HG03457 (cell line): ENCODE measurements around the gene CELF5.

Experiments
- ATAC-seq: cut with Tn5 transposase; IDR thresholded peaks from one replicate; pipeline ENCODE4 v1.9.1; 2021; ENCODE audit warnings: moderate number of reproducible peaks; ENCODE audit not compliant: unreplicated experiment

The CELF5 gene

GRCh38 chr19:3269916-3270671 is 45.6 kb downstream of the CELF5 start:
- no peak for ATAC-seq

DNA sequence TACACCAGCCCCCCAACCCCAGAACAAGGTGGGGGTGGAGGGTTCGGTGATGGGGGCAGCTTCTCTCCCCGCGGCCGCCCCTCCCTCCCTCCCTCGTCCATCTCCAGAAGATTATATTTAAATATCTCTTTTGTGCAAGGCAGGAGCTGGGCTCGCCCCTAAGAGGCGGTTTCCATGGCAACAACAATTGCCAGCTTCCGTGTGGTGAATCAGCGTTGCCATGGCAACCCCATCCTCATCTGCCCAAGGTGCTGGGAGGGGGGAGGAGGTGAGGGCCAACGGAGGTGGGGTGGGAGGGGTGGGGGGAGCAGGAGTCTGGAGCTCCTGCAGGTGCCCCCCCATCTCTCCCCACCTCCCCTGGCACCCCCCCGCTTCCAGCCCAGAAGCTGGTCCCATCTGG is 46.4 kb downstream of the CELF5 start:
- no peak for ATAC-seq

GRCh38 chr19:3272401-3272931 is 48.0 kb downstream of the CELF5 start:
- no peak for ATAC-seq

DNA sequence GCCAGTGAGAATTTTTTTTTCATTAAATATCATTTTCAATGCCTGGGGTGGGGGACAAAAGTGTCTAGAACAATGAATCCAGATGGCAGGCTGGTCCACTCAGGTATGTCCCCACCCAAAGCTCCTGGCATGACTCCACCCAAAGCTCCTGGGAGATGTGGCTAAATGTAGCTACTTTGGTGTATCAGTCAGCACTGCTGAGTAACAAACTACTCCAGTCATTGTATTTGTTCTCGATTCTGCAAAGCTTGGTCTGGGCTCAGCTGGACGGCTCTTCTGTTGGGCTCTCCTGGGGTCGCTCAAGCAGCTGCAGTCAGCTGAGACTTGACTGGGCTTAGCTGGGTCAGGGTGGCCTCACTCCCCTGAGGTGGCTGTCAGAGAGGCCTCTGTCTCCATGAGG is 48.5 kb downstream of the CELF5 start:
- no peak for ATAC-seq

GRCh38 chr19:3274245-3274941 is 49.9 kb downstream of the CELF5 start:
- ATAC-seq: no peak

DNA sequence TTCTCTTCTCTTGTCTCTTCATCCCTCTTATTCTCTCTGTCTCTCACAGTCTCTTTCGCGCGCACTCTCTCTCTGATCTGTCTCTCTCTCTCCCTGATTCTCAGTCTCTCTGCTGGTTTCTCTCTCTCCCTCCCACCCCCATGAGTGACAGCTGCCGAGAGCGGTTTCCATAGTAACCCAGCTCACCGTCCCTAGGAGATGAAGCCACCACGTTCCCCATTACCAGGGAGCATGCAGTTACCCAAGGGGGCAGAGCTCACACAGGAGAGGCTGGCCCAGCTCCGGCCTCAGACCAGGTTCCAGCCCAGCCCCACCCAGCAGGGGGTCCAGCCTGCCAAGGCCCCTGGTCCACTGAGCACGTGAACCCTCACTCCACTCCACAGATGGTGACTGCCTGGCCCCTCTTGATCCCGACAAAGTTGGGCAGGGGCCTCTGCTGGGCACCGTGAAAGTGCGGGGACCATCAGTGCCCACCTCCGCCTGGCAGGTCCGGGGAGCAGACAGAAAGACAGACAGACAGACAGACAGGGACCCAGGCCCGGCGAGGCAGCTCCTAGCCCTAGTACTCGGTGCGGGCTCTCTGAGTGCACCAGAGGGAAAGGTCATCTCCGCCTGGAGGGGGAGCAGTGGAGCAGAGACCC is 50.6 kb downstream of the CELF5 start:
- ATAC-seq: no peak

DNA sequence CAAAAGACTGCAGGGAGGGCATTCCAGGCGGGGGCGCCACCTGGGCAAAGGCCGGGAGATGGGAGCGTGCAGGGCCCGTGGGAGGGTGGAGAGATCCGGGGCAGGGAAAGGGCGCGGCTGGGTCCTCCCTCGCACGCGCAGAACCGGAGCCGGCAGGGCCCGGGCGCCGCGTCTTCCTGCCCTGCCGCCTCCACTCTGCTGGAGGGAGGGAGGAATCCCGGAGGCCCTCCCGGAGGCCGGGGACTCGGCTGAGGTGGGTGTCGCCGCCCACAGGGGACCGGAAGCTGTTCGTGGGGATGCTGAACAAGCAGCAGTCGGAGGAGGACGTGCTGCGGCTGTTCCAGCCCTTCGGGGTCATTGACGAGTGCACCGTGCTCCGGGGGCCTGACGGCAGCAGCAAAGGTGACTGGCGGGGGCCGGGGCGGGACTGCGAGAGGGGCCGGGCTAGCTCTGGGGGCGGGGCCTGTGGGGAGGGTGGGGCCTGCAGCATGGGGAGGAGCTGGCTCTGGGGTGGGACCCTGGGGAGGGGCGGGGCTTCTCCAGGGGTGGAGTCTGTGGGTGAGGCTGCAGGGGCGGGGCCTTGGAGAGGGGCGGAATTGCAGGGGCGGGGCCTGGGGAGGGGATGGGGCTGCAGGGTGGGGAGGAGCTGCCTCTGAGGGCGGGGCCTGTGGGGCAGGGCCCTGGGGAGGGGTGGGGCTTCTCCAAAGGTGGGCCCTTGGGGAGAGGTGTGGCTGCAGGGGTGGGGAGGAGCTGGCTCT is 51.3 kb downstream of the CELF5 start:
- ATAC-seq: no peak

GRCh38 chr19:3276341-3276799 is 51.9 kb downstream of the CELF5 start:
- ATAC-seq: no peak

GRCh38 chr19:3277649-3278048 is 53.2 kb downstream of the CELF5 start:
- ATAC-seq: no peak

- no peak for ATAC-seq
These were observed 53.8 kb downstream of the CELF5 start for GRCh38 chr19:3278294-3278693.

GRCh38 chr19:3278749-3279148 is 54.3 kb downstream of the CELF5 start:
- no peak for ATAC-seq

- no peak for ATAC-seq
These were observed 54.8 kb downstream of the CELF5 start for GRCh38 chr19:3279306-3279705.

DNA sequence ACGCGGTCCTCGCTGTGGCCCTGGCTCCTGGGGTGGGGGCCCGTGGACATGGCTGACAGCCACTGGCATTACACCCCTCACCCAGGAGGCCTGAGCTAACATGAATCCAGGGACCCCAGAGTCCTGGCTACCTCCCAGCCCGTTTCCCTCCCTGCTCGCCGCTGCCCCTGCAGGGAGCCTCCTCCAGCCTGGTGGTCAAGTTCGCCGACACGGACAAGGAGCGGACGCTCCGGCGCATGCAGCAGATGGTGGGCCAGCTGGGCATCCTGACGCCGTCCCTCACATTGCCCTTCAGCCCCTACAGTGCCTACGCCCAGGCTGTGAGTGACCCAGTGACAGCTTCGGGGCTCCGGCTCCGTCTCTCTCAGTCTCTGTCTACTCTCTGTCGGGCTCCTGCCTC is 56.6 kb downstream of the CELF5 start:
- ATAC-seq: no peak

- ATAC-seq: no peak
These were observed 57.7 kb downstream of the CELF5 start for GRCh38 chr19:3282155-3282554.

DNA sequence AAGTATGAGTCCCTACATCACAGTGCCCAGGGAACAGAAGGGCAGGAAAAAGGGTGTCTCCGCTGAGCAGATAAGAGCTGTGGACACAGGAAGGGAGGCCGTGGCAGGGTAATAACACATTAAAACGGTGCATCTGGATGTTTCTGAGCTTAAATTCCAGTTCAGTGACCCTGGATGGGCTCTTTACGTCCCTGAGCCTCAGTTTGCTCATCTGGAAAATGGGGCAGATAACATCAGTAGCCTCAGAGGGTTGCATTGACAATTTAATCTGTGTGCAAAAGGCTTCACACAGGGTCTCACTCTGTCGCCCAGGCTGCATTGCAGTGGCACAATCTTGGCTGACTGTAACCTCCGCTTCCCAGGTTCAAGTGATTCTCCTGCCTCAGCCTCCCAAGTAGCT is 58.1 kb downstream of the CELF5 start:
- ATAC-seq: no peak

GRCh38 chr19:3283246-3283751 is 58.8 kb downstream of the CELF5 start:
- ATAC-seq: no peak

GRCh38 chr19:3283886-3284657 is 59.6 kb downstream of the CELF5 start:
- no peak for ATAC-seq

- ATAC-seq: no peak
These were observed 60.5 kb downstream of the CELF5 start for GRCh38 chr19:3284759-3285646.

DNA sequence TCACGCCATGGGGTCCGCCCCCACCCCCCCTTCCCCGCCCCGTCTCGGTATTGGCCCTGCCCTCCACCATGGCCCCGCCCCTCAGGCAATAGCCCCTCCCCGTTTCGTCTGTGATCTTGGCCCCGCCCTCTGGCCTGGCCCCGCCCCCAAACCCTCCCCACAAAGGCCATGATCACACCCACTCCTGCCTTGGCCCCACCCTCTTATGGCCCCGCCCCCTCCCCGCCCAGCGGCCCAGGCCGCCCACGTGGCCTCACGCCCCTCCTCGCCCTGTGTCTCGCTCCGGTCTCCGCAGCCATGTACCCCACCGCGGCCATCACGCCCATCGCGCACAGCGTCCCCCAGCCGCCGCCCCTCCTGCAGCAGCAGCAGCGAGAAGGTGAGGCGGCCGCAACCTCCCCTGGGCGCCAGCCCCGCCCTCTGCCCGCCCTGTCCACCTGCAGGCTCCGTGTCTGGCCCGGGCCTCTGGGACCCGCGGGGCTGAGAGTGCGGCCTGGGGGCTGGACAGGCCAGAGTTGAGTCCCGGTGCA is 61.3 kb downstream of the CELF5 start:
- ATAC-seq: no peak
